HK-2 (cell line): ENCODE measurements around the gene ZNRF3.
A peak's percentile ranks its signal among the peaks of the same experiment; 100 is the strongest.
"Not testable (repeated sequence)": the region's sequence is repeated elsewhere in the genome, so short reads cannot be mapped to it uniquely, and the experiment has no call there.

Source experiments
- DNase-seq: peaks from one replicate; pipeline ENCODE4 v3.0.0-alpha.2; 2018; ENCODE audit not compliant: unreplicated experiment

Gene ZNRF3

GRCh38 chr22:28907311-28908008, 24.1 kb downstream of the ZNRF3 start:
- DNase-seq = no peak

DNA sequence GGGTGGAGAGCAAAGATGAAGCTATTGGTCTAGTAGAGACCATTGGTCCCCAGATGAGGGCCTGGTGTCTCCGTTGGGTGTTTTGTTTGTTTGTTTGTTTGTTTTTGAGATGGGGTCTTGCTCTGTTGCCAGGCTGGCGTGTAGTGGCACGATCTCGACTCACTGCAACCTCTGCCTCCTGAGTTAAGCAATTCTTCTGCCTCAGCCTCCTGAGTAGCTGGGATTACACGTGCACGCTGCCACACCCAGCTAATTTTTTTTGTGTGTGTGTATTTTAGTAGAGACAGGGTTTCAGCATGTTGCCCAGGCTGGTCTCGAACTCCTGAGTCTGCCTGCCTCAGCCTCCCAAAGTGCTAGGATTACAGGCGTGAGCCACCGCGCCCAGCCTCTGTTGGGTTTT, 25.4 kb downstream of the ZNRF3 start:
- DNase-seq = not testable (repeated sequence)

- DNase-seq = no peak
Measured at GRCh38 chr22:28909375-28909774, 26.0 kb downstream of the ZNRF3 start.

DNA sequence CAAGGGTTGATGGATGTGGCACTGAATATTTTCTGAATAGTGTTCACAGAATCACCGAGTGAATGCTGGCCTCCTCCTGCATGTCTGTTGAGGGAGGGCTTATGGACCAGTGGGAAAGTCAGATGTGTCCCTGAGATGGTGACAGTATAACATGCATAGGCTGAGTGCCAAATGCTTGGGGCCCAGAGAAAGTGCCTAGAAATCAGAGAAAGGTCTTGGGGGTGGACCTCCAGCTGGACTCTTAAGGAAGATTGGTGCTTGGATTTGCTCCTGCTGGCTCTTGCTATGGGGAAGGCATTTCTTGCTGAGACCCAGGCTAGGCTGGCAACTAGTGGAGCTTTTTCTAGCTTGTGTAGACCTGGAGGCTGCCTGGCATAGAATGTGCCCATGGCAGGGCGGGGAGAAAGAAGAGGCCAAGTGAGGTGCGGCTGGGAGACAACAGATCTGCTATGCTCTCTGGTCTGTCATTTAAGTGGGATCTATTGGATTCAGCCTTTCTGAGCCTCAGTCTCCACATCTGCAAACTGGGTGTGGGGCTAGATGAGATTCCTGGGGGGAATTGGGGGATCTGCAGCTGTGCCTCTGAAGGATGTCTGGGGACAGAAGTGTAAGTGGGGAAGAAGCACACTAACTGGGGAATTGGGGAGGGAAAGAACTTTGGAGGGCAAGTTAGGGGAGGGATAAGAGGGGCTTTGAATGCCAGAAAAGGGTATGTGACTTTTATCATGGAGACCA, 27.4 kb downstream of the ZNRF3 start:
- no peak for DNase-seq

DNA sequence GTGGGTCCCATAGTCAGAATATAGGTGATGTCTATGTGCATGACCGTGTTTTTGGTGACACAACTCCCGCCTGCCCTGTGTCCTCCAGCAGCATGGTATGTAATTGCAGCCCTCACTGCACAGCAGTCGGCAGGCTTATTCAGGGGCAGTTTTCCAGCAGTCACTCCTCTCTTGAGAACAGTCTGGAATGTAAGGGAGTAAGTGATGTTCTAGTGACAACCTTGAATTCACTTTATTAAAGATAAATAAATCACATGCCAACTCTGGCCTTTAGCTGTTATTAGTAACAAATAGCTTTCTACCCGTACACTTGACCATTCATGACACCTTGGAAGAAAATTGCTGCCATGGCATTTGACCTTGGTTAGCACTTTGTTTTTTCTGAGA, 27.9 kb downstream of the ZNRF3 start:
- DNase-seq = no peak

- DNase-seq = no peak
Measured at GRCh38 chr22:28911777-28912669, 28.7 kb downstream of the ZNRF3 start.

GRCh38 chr22:28914201-28914600, 30.8 kb downstream of the ZNRF3 start:
- no peak for DNase-seq

GRCh38 chr22:28915969-28916368, 32.6 kb downstream of the ZNRF3 start:
- DNase-seq = no peak

GRCh38 chr22:28917747-28918549, 34.6 kb downstream of the ZNRF3 start:
- no peak for DNase-seq

GRCh38 chr22:28918550-28919271, 35.3 kb downstream of the ZNRF3 start:
- DNase-seq = no peak

GRCh38 chr22:28920757-28921584, 37.6 kb downstream of the ZNRF3 start:
- DNase-seq = no peak

DNA sequence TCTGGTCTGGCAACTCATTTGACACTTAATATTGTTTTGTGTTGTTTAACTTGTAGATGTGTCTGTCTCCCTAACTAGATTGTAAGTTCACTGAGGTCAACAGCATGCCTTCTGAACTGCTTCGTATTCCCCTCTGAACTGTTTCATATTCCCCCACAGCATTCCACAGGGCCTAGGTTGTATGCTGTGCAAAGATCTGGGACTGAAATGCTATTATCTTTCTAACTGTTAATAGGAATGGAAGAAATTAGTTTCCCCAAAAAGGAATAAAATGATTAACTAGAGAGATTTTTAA, 38.2 kb downstream of the ZNRF3 start:
- no peak for DNase-seq

DNA sequence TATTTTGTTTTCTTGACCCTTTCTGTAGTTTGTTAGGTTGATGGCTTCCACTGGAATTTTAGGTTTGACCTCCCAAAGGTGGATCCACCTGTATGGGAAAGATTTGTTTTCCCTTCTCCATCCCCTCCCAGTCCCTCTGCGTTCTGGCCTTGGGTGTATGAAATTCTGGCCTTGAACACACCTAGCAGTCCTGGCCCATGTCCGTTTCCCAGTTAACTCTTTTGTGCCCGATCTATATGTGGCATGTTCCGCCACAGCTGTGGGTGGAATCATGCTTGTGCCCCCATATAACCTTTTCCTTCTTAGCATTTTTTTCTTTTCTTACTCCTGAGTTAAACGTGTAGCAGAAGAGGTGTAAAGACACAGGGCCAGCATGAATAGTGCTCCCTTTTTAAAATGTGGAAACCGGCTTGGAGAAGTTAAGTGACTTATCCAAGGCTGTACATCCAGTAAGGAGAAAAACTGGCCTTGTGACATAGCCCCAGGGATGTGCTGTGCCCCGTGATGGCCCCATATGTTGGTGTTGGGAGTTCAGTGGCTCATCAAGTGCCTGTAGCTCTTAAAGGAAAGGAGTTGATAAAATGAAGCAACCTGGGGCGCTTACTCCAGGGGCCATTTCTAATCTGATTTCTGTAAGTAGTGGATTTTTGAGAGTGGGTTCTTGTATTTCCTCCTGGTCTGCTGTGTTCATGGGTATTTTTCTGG, 39.3 kb downstream of the ZNRF3 start:
- no peak for DNase-seq

DNA sequence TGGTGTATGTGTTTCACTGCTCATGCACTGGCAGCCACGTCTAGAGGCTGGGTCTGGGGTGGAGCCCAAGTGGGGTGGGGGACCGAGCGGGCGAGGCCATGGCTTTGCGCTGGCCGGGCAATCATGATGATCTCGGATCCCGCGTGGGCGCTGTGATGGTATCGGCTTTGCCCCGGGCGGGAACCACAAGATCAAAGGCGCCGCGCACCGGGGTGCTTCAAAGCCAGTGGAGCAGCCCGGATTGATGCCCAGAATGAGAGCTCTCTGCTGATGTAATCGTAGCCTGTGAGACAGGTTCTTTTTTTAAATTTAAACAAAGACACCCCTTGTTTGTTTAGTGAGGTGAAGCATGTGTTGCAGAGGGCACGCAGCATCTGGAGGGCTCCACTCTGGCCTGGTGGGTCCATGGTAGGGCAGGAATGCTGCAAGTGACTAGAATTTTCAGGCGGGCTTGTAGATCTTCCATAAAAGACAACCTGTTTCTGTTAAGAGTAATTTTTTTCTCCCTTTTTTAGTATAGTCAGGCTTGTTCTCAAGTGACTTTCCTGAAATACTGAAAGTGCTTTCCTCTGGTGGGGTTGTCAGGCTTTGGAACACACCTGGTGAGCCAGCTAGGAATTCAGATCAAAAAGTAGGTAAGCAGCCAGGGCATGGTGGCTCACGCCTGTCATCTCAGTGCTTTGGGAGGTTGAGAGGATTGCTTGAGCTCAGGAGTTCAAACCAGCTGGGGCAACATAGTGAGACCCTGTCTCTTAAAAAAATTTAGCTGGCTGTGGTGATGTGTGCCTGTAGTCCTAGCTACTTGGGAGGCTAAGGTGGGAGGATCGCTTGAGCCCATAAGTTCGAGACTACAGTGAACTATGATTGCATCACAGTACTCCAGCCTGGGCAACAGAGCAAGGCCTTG, 40.7 kb downstream of the ZNRF3 start:
- DNase-seq = no peak

GRCh38 chr22:28925916-28926315, 42.5 kb downstream of the ZNRF3 start:
- DNase-seq = no peak

- DNase-seq = no peak
Measured at GRCh38 chr22:28927630-28928029, 44.3 kb downstream of the ZNRF3 start.

GRCh38 chr22:28929197-28929596, 45.8 kb downstream of the ZNRF3 start:
- no peak for DNase-seq

DNA sequence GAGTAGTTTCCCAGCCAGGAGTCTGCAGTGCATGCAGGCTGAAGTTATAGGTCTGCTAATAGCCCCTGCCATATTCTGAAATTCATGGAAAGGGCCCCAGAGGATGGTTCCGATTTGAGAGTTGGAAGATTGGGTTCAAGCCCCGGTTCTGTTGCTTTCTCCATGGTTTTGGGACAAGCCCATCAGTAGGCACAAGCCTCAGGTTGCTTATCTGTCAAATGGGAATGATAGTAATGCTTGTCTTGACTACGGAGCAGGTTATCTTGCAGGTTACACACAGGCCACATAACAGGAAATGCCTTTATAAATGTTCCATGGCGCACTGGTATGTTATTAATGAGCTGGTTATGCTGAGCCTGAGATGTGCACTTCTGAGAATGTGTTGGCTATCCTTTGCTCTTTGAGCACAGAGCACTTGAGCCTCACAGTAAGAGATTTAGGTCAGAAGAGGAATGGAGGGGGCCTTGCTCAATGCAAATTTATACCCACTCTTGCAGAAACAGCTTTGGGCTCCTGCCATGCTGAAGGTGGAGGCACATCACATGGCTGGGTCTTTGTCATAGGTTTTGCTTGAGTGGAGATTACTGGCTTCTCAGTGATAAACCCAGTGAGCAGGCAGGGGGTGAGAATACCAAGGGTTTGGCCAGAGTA, 47.1 kb downstream of the ZNRF3 start:
- peak; percentile 52 for DNase-seq
